Eye (tissue), 1 donor: ENCODE data around the gene TES.
"Not testable (repeated sequence)": the region's sequence is repeated elsewhere in the genome, so short reads cannot be mapped to it uniquely, and the experiment has no call there.

Experiments
- DNase-seq: peaks from one replicate; pipeline ENCODE4 v3.0.0-alpha.2; 2015

TES gene

GRCh38 chr7:116210345-116211005, at the start of gene TES:
TES (plus strand) TSS chr7:116210539; CDS start chr7:116210708, 169 bp downstream.
- DNase-seq = peak; percentile 85

GRCh38 chr7:116161728-116162127, 48.6 kb upstream of the TES start:
- DNase-seq = peak; percentile 32

DNA sequence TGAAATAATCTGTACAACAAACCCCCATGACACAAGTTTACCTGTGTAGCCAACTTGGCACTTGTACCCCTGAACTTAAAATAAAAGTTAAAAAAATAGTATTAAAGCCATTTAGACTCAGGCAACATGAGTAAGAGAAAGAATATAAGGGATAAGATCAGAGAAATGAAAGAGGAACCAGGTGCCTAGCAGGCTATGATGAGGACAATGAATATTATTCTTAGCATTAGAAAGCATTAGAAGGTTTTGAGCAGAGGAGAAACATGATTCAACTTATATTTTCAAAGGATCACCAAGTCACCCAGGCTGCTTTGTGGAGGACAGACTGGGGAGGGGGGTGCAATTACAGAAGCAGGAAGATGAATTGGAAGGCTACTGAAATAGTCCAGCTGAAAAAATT, 48.1 kb upstream of the TES start:
- DNase-seq = no peak

- no peak for DNase-seq
Measured at GRCh38 chr7:116162992-116163391, 47.3 kb upstream of the TES start.

- no peak for DNase-seq
Measured at GRCh38 chr7:116164552-116165306, 45.6 kb upstream of the TES start.

DNA sequence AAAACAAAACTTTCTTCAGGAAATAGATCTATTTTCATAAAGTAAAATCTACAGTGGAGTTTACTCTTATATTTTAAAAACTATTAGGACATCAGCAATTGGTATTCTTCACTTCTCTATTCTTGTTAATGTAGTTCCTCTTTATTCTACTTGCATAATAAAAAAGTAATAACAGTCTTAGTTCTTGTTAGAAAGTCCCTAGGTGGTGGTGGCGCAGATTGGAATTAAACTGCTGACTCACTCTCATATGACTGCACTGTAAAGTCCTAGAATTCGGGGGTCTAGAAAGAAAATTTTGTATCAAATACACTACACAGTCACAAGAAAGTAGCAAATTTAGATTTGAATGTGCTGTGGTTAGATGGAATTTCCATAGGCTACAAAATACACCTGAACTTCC, 44.6 kb upstream of the TES start:
- no peak for DNase-seq

DNA sequence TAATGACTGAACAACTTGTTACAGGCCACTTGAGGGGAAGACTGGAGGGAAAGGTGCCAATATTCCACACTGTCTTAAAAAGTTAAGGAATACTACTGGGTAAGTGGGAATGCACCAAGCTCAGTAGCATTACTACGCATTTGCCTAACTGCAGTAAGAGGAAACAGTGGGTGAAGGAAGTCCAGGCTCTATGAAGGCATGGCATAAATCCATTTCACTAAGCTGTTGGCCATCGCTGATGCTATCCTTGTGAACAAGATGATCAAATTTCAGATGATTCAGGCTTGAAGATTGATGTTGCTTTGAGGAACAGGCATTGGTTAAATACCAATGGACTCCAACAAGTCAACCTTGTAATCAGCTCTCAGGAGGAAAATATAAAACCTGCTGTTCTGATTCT, 44.2 kb upstream of the TES start:
- no peak for DNase-seq

DNA sequence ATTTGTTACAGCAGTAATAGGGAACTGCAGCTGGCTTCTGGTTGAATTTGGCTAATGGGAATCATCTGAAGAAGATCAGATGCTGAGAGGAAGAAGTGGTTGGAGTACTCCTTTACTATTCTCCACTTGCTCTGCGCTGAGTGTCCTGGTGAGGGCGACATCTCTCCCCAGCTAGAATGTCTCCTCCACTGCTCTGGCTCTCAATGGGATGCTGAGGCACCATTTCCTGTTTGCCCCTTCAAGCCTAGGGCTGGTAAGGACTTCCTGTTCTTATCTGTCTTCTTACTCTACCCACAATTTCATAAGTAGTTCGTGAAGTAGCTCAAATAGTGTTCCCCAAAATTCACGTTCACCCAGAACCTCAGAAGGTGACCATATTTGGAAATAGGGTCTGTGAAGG, 43.2 kb upstream of the TES start:
- DNase-seq = no peak

DNA sequence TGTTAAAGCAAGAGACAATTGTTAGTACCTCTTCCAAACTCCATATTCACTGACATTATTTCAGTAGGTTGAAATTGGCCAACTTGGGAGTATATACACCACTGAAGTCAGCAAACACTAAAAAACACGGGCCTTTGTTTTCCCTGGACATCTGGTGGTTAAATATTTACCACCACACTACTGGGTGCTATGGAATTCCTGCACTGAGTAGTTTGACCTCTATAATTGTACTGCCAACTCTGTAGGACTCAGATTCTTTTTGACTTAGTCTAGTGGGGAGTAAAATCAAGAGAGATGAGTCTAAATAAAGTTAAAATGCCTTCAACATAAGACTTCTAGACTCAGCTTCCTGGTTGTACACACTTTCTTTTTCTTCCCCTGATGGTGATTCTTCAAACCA, 41.3 kb upstream of the TES start:
- DNase-seq = no peak

DNA sequence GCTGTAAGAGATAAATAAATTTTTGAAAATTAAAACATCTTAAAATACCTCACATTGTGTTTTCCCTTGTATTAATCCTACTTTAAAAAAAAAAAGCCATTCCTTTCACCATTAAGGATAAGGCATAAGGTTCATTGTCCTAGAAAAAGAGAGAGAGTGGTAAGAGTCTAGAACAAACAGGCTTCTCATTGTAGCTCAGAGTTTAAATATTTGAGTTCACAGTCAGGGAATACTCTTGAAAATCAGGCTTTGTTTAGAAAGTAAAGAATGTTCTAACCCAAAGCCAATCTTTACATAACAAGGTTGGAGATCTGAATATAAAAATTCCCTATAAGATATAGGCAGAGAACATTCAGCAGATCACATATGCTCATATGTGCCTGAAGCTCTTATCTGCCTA, 40.2 kb upstream of the TES start:
- no peak for DNase-seq

DNA sequence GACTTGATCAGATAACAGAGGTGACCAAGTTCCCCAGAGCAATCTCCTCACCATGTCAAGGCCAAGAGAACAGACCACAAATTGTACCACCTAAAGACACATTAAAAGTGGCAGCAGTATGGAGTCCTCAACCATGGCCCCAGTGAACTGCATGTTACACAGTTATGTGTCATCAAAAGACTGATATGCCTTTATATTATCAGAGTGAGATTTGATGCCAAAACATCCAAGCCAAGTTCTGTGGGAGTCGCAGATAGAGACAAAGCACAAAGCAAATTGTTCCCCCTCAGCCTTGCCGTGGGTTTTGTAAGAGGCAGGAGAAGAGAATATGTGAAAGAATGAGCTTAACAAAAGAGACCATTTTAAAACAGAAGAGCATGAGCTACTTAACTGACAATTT, 39.2 kb upstream of the TES start:
- no peak for DNase-seq

DNA sequence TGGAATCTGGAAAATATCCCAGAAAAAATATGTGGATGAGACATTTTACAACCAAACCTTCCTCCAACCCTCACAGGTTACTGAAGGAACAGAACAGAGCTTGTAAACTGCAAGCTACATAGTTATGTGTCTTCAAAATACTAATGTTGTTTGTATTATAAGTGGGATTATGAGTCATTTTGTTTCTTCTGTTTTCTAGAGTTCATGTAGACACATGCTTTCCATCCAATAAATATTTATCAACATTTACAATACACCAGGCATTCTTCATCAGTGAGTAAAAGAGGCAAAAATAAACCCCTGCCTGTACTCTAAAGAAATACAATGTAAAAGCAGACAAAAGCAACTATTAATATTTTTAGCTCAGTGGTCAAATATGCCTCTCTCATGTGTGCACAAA, 38.0 kb upstream of the TES start:
- DNase-seq = no peak

DNA sequence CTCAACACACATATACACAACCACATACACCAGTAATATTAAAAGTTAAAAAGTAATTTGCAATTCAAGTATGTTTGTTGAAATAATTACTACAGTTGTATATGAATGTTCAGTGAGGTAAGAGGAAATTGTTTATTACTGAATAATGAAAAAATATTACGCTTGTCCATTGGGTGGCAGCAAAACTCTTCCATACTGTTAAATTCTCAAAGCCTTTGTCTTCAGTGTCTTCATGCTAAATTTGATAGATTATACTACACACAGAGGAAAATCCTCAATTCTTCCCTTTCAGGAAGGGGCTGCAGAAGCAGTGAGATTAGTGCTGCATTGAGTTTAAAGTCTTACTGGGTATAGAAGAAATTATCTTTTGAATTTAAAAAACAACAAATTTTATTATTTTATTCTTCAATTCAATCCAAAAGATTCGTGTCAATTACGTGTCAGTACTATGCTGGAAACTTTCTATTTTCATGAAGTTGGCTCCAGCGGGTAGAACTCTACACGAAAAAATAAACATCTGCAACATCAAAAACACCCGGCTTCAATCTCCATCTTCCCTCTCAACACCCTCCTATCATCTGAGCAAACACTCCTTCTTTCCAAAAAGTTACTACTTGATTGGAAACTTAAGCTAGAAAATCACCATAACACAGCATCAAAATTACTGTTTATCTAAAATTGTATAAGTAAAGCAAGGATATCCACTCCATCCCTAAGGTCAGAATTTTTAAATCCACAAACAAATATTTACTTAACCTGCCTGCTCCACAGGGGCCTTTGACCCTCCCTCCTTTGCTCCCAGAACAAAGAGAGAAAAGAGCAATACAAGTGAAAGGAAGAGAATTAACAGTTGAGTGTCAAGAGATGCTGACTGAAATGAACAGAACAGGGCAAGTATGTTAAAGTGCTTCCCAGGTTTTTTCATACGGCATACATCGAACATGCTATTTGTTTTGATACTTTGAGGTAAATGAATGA, 37.0 kb upstream of the TES start:
- peak; percentile 91 for DNase-seq

DNA sequence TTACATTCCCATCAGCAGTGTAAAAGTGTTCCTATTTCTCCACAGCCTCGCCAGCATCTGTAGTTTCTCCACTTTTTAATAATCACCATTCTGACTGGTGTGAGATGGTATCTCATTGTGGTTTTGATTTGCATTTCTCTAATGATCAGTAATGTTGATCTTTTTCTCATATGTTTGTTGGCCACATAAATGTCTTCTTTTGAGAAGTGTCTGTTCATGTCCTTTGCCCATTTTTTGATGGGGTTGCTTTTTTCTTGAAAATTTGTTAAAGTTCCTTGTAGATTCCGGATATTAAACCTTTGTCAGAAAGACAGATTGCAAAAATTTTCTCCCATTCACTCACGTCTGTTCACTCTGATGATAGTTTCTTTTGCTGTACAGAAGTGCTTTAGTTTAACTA, 35.2 kb upstream of the TES start:
- DNase-seq = not testable (repeated sequence)

GRCh38 chr7:116176226-116176625, 34.1 kb upstream of the TES start:
- no peak for DNase-seq

GRCh38 chr7:116177009-116177408, 33.3 kb upstream of the TES start:
- peak; percentile 18 for DNase-seq

GRCh38 chr7:116180302-116180701, 30.0 kb upstream of the TES start:
- peak; percentile 67 for DNase-seq

DNA sequence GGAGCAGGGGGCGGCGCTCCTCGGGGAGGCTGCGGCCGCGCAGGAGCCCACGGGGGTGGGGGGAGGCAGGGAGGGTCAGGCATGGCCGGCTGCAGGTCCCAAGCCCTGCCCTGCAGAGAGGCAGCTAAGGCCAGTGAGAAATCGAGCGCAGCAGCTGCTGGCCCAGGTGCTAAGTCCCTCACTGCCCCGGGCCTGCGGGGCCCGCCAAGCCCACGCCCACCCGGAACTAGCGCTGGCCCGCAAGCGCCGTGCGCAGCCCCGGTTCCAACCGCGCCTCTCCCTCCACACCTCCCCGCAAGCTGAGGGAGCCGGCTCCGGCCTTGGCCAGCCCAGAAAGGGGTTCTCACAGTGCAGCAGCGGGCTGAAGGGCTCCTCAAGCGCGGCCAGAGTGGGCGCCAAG, 28.3 kb upstream of the TES start:
- no peak for DNase-seq

DNA sequence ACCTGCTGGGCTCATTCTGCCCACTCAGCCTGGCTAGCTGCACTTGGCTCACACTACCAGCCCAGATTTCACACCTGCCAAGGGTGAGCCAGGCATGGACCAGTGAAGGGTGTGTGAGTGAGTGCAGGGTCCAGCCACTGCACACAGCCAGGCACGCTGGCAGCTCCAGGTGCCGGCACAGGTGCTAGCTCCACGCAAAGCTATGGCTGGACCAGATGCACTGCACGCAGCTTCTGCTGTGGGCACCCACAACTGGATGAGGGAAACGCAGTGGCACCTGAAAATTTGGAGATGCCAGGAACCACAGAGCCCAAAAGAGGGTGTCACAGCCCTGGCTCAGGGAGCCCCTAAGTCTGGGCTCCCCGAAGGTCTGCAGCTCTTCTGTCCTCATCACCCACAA, 24.9 kb upstream of the TES start:
- DNase-seq = no peak

DNA sequence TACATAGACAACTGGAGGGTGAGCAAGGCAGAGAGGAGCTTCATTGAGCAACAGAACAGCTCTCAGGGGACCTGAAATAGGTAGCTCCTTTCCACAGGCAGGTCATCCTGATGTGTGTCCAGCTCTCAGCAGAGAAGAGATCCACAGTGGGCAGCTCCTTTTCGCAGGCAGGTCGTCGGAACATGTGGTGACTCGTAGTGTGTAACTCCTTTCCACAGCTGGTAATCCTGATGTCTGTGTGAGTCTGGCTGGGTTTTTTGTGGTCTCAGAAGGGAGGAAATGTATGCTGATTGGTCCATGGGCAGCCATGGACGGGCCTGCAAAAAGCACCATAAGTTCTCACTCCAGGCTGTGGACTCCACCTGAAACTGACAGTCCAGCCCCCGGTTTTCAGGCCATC, 24.4 kb upstream of the TES start:
- no peak for DNase-seq

DNA sequence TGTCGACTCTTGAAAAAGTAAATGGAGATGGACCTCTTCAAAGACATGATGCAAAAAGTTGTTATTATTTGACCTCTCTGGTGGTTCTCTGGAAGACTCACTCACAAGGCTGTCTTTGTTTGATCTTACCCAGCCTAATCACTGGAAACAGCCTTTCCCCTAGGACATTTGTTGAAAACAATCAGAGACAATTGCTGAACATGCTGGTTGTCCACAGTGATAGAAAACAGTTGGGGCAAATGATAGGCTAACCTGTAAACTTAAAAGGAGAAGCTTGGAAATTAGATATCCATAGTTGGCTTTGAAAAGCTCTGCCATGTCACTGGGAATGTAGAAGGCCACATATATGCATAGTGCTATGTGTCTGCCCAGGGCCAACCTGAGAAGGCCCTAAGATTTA, 22.9 kb upstream of the TES start:
- no peak for DNase-seq

GRCh38 chr7:116193329-116194087, 16.8 kb upstream of the TES start:
- no peak for DNase-seq

- no peak for DNase-seq
Measured at GRCh38 chr7:116194115-116194514, 16.2 kb upstream of the TES start.
